CD4-positive, CD25-positive, alpha-beta regulatory T cell (primary cell): ENCODE data around the gene PLEKHG1. TPM values are rescaled to one million over a fixed set of nuclear protein-coding genes. Genes with fewer than 3 reads are reported as not detected.

ENCODE experiments used
- ATAC-seq, 2 donors: fragments of 150-1000 bp; cut with Tn5 transposase; one replicate each; pipeline ENCODE4 v1.10.0; 2021; ENCODE audit warnings: low read depth in 2 of 2, moderate number of reproducible peaks in 2 of 2, moderate library complexity in 1 of 2
- DNase-seq, 3 donors: peaks; one replicate each; pipeline versions ENCODE4 v3.0.0 to v3.0.0-alpha.2; 2012 to 2022; ENCODE audit warnings: mixed read lengths in 1 of 3
- H3K27ac ChIP-seq: one replicate; pipeline ENCODE4 v1.7.0; 2013; ENCODE audit warnings: mild to moderate bottlenecking, low read length; ENCODE audit not compliant: insufficient read depth, poor library complexity, severe bottlenecking
- H3K27me3 ChIP-seq: one replicate; pipeline ENCODE4 v1.7.0; 2013; ENCODE audit warnings: low read length; ENCODE audit not compliant: control insufficient read depth, insufficient read depth
- H3K36me3 ChIP-seq: one replicate; pipeline ENCODE4 v1.7.0; 2013; ENCODE audit warnings: mild to moderate bottlenecking, low read length, moderate library complexity; ENCODE audit not compliant: control insufficient read depth, insufficient read depth
- H3K4me1 ChIP-seq: 2 replicates; pipeline ENCODE4 v1.7.0; 2013; ENCODE audit warnings: mild to moderate bottlenecking, low read length; ENCODE audit not compliant: insufficient read depth, control insufficient read depth, poor library complexity, severe bottlenecking
- H3K4me3 ChIP-seq: one replicate; pipeline ENCODE4 v1.7.0; 2013; ENCODE audit warnings: low read depth, mild to moderate bottlenecking, low read length, moderate library complexity
- H3K9me3 ChIP-seq, 2 experiments: 1 replicate in 1 of 2; 2 replicates in 1 of 2; pipeline ENCODE4 v1.7.0; 2013; ENCODE audit warnings: low read length in 2 of 2, mild to moderate bottlenecking in 1 of 2, moderate library complexity in 1 of 2; ENCODE audit not compliant: control insufficient read depth in 2 of 2
- H3K27ac Mint-ChIP-seq, 3 donors: one replicate each; pipeline ENCODE4 v1.8.0; 2020 to 2022; ENCODE audit warnings: mild to moderate bottlenecking in 3 of 3, mixed read lengths in 3 of 3, moderate library complexity in 2 of 3
- H3K27me3 Mint-ChIP-seq: one replicate; pipeline ENCODE4 v1.8.0; 2022; ENCODE audit warnings: mild to moderate bottlenecking, mixed read lengths
- H3K36me3 Mint-ChIP-seq: one replicate; pipeline ENCODE4 v1.8.0; 2020; ENCODE audit warnings: mixed read lengths
- H3K4me1 Mint-ChIP-seq, 4 donors: one replicate each; pipeline ENCODE4 v1.8.0; 2020 to 2022; ENCODE audit warnings: mixed read lengths in 4 of 4, mild to moderate bottlenecking in 1 of 4
- H3K4me3 Mint-ChIP-seq, 4 donors: one replicate each; pipeline ENCODE4 v1.8.0; 2020 to 2022; ENCODE audit warnings: mild to moderate bottlenecking in 4 of 4, mixed read lengths in 4 of 4, moderate library complexity in 3 of 4
- H3K9me3 Mint-ChIP-seq, 7 donors: one replicate each; pipeline ENCODE4 v1.8.0; 2020 to 2022; ENCODE audit warnings: mixed read lengths in 7 of 7, mild to moderate bottlenecking in 3 of 7, moderate library complexity in 2 of 7
- polyA plus RNA-seq, 4 donors: library from polyadenylated mRNA; unstranded; fragments of 300-500 nt; fragmentation: Illumina TruSeq; gene quantifications; one replicate each; pipeline ENCODE4 v1.2.3, GENCODE V29; 2021
- total RNA-seq: library from RNA; stranded (reverse); gene quantifications from one replicate; pipeline ENCODE4 v1.2.3, GENCODE V29; 2022

PLEKHG1 gene
- total and polyA plus RNA-seq, 5 donors from 2014 or later = 1.0 to 29.9 (median 3.2) TPM

DNA sequence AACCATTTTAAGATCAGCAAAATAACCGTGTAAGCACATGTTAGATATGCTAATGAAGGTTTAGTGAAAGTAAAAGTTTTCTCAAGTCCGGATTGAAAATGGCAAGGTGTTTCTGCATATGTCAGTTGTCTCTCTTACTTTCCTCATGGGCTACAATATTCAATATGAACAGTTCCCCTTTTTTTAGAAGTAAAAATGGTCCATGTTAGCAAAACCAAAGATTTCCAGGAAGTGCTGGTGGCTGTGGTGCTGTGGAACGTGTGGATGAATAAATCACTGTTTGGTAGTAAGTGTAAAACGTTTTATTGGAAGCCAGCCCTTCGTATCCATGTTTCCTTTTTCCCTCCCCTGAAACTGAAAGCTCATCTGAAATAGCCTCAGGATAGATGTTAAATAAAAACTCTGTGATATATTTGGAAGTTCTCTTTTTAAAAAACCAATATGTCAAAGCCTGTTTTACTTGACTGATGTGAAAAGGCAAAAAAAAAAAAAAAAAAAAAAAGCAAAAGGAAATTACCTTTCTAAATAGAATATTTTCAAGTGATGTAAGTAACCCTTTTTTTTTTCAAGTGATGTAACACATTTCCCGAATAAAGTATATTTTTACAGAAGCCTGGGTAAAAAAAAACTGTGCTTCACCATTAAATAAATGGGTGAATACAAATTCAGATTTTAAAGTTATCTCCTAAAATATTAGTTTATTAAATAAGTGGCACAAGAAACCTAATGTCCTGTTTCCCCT lies 41.9 kb downstream of the PLEKHG1 start:
- Mint-ChIP-seq H3K4me3 (peak overlapping the region; percentile 53 to 80 (median 78)), H3K36me3 (no peaks in the 10 kb centered on the region), H3K27ac (no peak overlapping the region), H3K9me3 (no peaks in the 10 kb centered on the region), H3K4me1 (peaks cover 12 to 25% (median 15%) of the 10 kb centered on the region in 4 donors), H3K27me3 (peaks cover 5% of the 10 kb centered on the region)
- Histone ChIP-seq H3K27ac (no peak overlapping the region), H3K36me3 (no peaks in the 10 kb centered on the region), H3K4me1 (peaks cover 5% of the 10 kb centered on the region), H3K9me3 (no peaks in the 10 kb centered on the region), H3K27me3 (no peaks in the 10 kb centered on the region), H3K4me3 (peak overlapping the region; percentile 79)
- ATAC-seq (peak in 1 of 2 donors; percentile 34), DNase-seq (no peak)

DNA sequence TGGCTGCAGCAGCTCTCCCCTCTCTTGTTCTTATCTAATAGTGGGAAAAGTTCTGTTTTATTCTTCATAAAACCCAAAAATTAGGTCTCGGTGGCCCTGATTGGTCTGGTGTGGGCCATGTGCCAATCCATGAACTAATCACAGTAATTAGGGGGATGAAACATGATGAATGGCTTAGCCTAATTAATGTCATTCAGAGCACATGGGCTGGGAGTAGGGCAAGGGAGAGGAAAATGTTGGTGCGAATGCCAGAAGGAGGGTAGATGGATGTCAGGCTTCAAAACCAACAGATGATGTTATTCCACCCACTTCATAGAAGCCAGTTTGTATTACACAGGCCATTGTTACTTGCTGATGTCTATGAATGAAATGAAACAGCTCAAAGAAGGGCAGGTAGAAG lies 46.5 kb downstream of the PLEKHG1 start:
- Mint-ChIP-seq H3K27me3 (no peaks in the 10 kb centered on the region), H3K36me3 (no peaks in the 10 kb centered on the region), H3K27ac (no peak overlapping the region), H3K4me1 (peaks cover 4 to 14% (median 9%) of the 10 kb centered on the region in 4 donors), H3K4me3 (no peak overlapping the region), H3K9me3 (no peaks in the 10 kb centered on the region)
- ATAC-seq (no peak), DNase-seq (no peak)
- Histone ChIP-seq H3K27me3 (no peaks in the 10 kb centered on the region), H3K27ac (no peak overlapping the region), H3K36me3 (no peaks in the 10 kb centered on the region), H3K4me1 (peaks cover 5% of the 10 kb centered on the region), H3K4me3 (no peak overlapping the region), H3K9me3 (no peaks in the 10 kb centered on the region)

DNA sequence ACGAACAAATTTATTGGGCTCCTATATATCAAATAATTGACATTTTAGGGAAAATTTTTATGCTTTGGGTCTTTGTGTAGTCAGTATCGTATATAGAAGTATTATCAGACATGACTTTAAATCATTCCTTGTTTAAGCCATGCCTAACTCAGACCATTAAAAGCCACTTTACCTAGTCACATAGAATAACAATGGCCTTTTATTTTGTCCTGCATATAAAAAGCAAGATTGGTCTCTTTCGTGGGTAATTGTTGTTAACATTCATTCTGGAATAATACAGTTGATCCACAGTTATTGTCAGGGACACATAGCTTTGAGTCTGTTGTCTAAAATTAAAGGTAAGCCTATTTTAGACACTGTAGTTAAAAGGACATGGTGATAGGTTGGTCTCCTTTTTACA lies 47.4 kb downstream of the PLEKHG1 start:
- H3K27me3 ChIP-seq = no peaks in the 10 kb centered on the region
- no peak overlapping the region for H3K4me3 Mint-ChIP-seq
- H3K27ac Mint-ChIP-seq = no peak overlapping the region
- no peaks in the 10 kb centered on the region for H3K9me3 ChIP-seq
- DNase-seq (no peak), ATAC-seq (no peak)
- no peaks in the 10 kb centered on the region for H3K4me1 ChIP-seq
- no peak overlapping the region for H3K4me3 ChIP-seq
- peaks cover 0 to 10% (median 5%) of the 10 kb centered on the region in 4 donors for H3K4me1 Mint-ChIP-seq
- H3K27me3 Mint-ChIP-seq = no peaks in the 10 kb centered on the region
- no peaks in the 10 kb centered on the region for H3K9me3 Mint-ChIP-seq
- H3K36me3 ChIP-seq = no peaks in the 10 kb centered on the region
- no peak overlapping the region for H3K27ac ChIP-seq
- no peaks in the 10 kb centered on the region for H3K36me3 Mint-ChIP-seq

Other genes with a start within 250 kb of the PLEKHG1 start
- gene IYD, start 230.9 kb upstream of the PLEKHG1 start, total RNA-seq = not detected
- not detected for gene IYD, start 230.9 kb upstream of the PLEKHG1 start, polyA plus RNA-seq